Fibroblast of lung (primary cell): ENCODE data around the gene UHRF2. TPM values are rescaled to one million over a fixed set of nuclear protein-coding genes. Genes with fewer than 3 reads are reported as not detected.
"Not testable (repeated sequence)": the region's sequence is repeated elsewhere in the genome, so short reads cannot be mapped to it uniquely, and the experiment has no call there.

Experiments
- DNase-seq, 2 donors: peaks; one replicate each; pipeline versions ENCODE4 v3.0.0 to v3.0.0-alpha.2; 2010; ENCODE audit warnings: low read depth in 2 of 2
- H2AFZ ChIP-seq: 2 replicates; pipeline ENCODE4 v1.5.1; 2012; ENCODE audit warnings: low read length, control low read depth, inconsistent platforms
- H3K27ac ChIP-seq: 2 replicates; pipeline ENCODE4 v1.5.1; 2011; ENCODE audit warnings: low read length, control low read depth; ENCODE audit not compliant: insufficient read depth
- H3K27me3 ChIP-seq: 2 replicates; pipeline ENCODE4 v1.5.1; 2011; ENCODE audit warnings: mild to moderate bottlenecking, low read length; ENCODE audit not compliant: control insufficient read depth, insufficient read depth
- H3K36me3 ChIP-seq: 2 replicates; pipeline ENCODE4 v1.5.1; 2011; ENCODE audit warnings: low read length; ENCODE audit not compliant: control insufficient read depth, insufficient read depth
- H3K4me1 ChIP-seq: 2 replicates; pipeline ENCODE4 v1.5.1; 2011; ENCODE audit warnings: low read length; ENCODE audit not compliant: control insufficient read depth, insufficient read depth; ENCODE audit errors: extremely low read depth
- H3K4me2 ChIP-seq: 2 replicates; pipeline ENCODE4 v1.5.1; 2011; ENCODE audit warnings: low read length, control low read depth; ENCODE audit not compliant: insufficient read depth; ENCODE audit errors: extremely low read depth
- H3K4me3 ChIP-seq, 4 experiments: fragments of 200-600 bp in 1 of 4; sonication (generic) in 1 of 4; replicated peaks in 1 of 4; 2 replicates each; pipeline ENCODE4 v1.5.1; 2011 to 2016; ENCODE audit warnings: low read length in 4 of 4, low read depth in 3 of 4, mild to moderate bottlenecking in 3 of 4, control low read depth in 2 of 4, inconsistent platforms in 1 of 4, mixed read lengths in 1 of 4; ENCODE audit not compliant: insufficient read depth in 1 of 4; ENCODE audit errors: control extremely low read depth in 1 of 4
- H3K79me2 ChIP-seq: 2 replicates; pipeline ENCODE4 v1.5.1; 2012; ENCODE audit warnings: mild to moderate bottlenecking, low read length, inconsistent platforms; ENCODE audit not compliant: control insufficient read depth, insufficient read depth
- H3K9ac ChIP-seq: 2 replicates; pipeline ENCODE4 v1.5.1; 2011; ENCODE audit warnings: mild to moderate bottlenecking, low read length, control low read depth; ENCODE audit not compliant: insufficient read depth
- H3K9me3 ChIP-seq: 2 replicates; pipeline ENCODE4 v1.5.1; 2012; ENCODE audit warnings: low read depth, low read length; ENCODE audit not compliant: control insufficient read depth, insufficient read depth
- H4K20me1 ChIP-seq: 2 replicates; pipeline ENCODE4 v1.5.1; 2011; ENCODE audit warnings: low read length; ENCODE audit not compliant: control insufficient read depth, insufficient read depth; ENCODE audit errors: extremely low read depth
- CTCF ChIP-seq, 2 donors: IDR thresholded peaks in 1 of 2; conservative IDR thresholded peaks in 1 of 2; 1 replicate in 1 of 2; 2 replicates in 1 of 2; pipeline ENCODE4 v1.5.1; 2011 to 2012; ENCODE audit warnings: low read length in 2 of 2, control low read depth in 1 of 2, inconsistent platforms in 1 of 2, low read depth in 1 of 2, mild to moderate bottlenecking in 1 of 2
- EZH2 ChIP-seq: IDR thresholded peaks from 2 replicates; pipeline ENCODE4 v1.5.1; 2012; ENCODE audit warnings: low read length, control low read depth, mild to moderate bottlenecking; ENCODE audit errors: missing control alignments
- polyA minus RNA-seq: library from RNA; depleted of rRNA, polyadenylated mRNA; stranded (reverse); fragments of >200 nt; gene quantifications from 2 replicates; pipeline ENCODE4 v1.2.3, GENCODE V29; 2011; ENCODE audit warnings: low replicate concordance
- polyA plus RNA-seq, 2 donors: library from polyadenylated mRNA; depleted of rRNA in 1 of 2; stranded (reverse) in 1 of 2; unstranded in 1 of 2; fragments of >200 nt; gene quantifications; 2 replicates each; pipeline ENCODE4 v1.2.1, GENCODE V29; 2011 to 2012; ENCODE audit warnings: missing spikeins in 1 of 2
- total RNA-seq: library from RNA; depleted of rRNA; stranded (reverse); fragments of >200 nt; gene quantifications from 2 replicates; pipeline ENCODE4 v1.2.1, GENCODE V29; 2014

Gene UHRF2
- total RNA-seq: 56.2 and 81.7 TPM in 2 replicates
- polyA plus RNA-seq: 28.8 and 31.5 TPM in 2 replicates
- 14.6 and 20.4 TPM in 2 replicates for polyA plus RNA-seq (2012)
- 10.0 and 18.3 TPM in 2 replicates for polyA minus RNA-seq

GRCh38 chr9:6412487-6413364, at the start of gene UHRF2:
TSS of gene UHRF2 (plus strand) at chr9:6413199. CDS start at chr9:6413491, 292 bp downstream.
- no peaks in the 10 kb centered on the region for H4K20me1 ChIP-seq
- peak within 1 kb of the TSS; percentile 83 for H3K27ac ChIP-seq
- peak within 1 kb of the TSS; percentile 70 for H3K9ac ChIP-seq
- DNase-seq: peak; percentile 96 to 98
- peak within 1 kb of the TSS; percentile 69 to 91 (median 84) for H3K4me3 ChIP-seq
- H3K36me3 ChIP-seq: peaks cover 2% of the 10 kb centered on the region
- H3K9me3 ChIP-seq: no peaks in the 10 kb centered on the region
- H3K4me1 ChIP-seq: peaks cover 7% of the 10 kb centered on the region
- H3K27me3 ChIP-seq: no peaks in the 10 kb centered on the region
- H3K4me2 ChIP-seq: peak within 1 kb of the TSS; percentile 79
- peaks cover 46% of the 10 kb centered on the region for H3K79me2 ChIP-seq
- no peak for TF ChIP-seq EZH2
- TF ChIP-seq CTCF (conservative IDR thresholded peaks at IDR 0.05 in 1 of 2, IDR thresholded peaks at IDR 0.05 in 1 of 2; ENCODE audit: low read depth in 1 of 2, low read length in 2 of 2): no peak
- H2AFZ ChIP-seq: peak within 1 kb of the TSS; percentile 79

GRCh38 chr9:6367128-6367890, 45.7 kb upstream of the UHRF2 start:
- TF ChIP-seq CTCF (conservative IDR thresholded peaks at IDR 0.05 in 1 of 2, IDR thresholded peaks at IDR 0.05 in 1 of 2; ENCODE audit: low read depth in 1 of 2, low read length in 2 of 2): no peak
- TF ChIP-seq EZH2: no peak
- Histone ChIP-seq H3K9me3 (no peaks in the 10 kb centered on the region), H3K36me3 (no peaks in the 10 kb centered on the region), H4K20me1 (no peaks in the 10 kb centered on the region), H3K27ac (no peak overlapping the region), H3K79me2 (no peaks in the 10 kb centered on the region), H2AFZ (no peak overlapping the region), H3K4me1 (peaks cover 3% of the 10 kb centered on the region), H3K4me2 (no peak overlapping the region), H3K27me3 (no peaks in the 10 kb centered on the region), H3K9ac (no peak overlapping the region), H3K4me3 (no peak overlapping the region)
- peak in 1 of 2 donors; percentile 27 for DNase-seq

- TF ChIP-seq CTCF (conservative IDR thresholded peaks at IDR 0.05 in 1 of 2, IDR thresholded peaks at IDR 0.05 in 1 of 2; ENCODE audit: low read depth in 1 of 2, low read length in 2 of 2) (no peak), EZH2 (no peak)
- no peak overlapping the region for H3K4me2 ChIP-seq
- DNase-seq: no peak
- no peaks in the 10 kb centered on the region for H3K27me3 ChIP-seq
- H3K4me1 ChIP-seq: peaks cover 3% of the 10 kb centered on the region
- H3K4me3 ChIP-seq: no peak overlapping the region
- no peaks in the 10 kb centered on the region for H3K79me2 ChIP-seq
- no peaks in the 10 kb centered on the region for H4K20me1 ChIP-seq
- H3K9me3 ChIP-seq: no peaks in the 10 kb centered on the region
- no peak overlapping the region for H3K9ac ChIP-seq
- no peak overlapping the region for H2AFZ ChIP-seq
- H3K27ac ChIP-seq: no peak overlapping the region
- no peaks in the 10 kb centered on the region for H3K36me3 ChIP-seq
These were observed 44.2 kb upstream of the UHRF2 start for GRCh38 chr9:6368831-6369230.

GRCh38 chr9:6381477-6382012, 31.5 kb upstream of the UHRF2 start:
- not testable (repeated sequence) for H3K79me2 ChIP-seq, H3K9me3 ChIP-seq, H2AFZ ChIP-seq, H3K4me3 ChIP-seq, DNase-seq, H3K27ac ChIP-seq, H4K20me1 ChIP-seq, H3K27me3 ChIP-seq, H3K36me3 ChIP-seq, H3K4me2 ChIP-seq, H3K9ac ChIP-seq
- peaks cover 12% of the 10 kb centered on the region for H3K4me1 ChIP-seq
